Right cardiac atrium (tissue), 5 donors: Measurements from ENCODE around the gene ATP6V1G1. TPM values are rescaled to one million over a fixed set of nuclear protein-coding genes. Genes with fewer than 3 reads are reported as not detected.
"Not testable (repeated sequence)": the region's sequence is repeated elsewhere in the genome, so short reads cannot be mapped to it uniquely, and the experiment has no call there.

Experiments used
- ATAC-seq, 2 donors: fragments of 200-7000 bp; cut with Tn5 transposase; one replicate each; pipeline versions ENCODE4 v1.8.0 to v1.9.1; 2020; ENCODE audit warnings: moderate library complexity in 2 of 2, mild to moderate bottlenecking in 1 of 2
- DNase-seq, 3 donors: peaks; one replicate each; pipeline ENCODE4 v3.0.0-alpha.2; 2020
- H3K27ac ChIP-seq: one replicate; pipeline ENCODE4 v1.5.1; 2013; ENCODE audit warnings: mild to moderate bottlenecking, low read length, control low read depth, moderate library complexity
- H3K27me3 ChIP-seq: one replicate; pipeline ENCODE4 v1.6.1; 2013; ENCODE audit not compliant: control insufficient read depth, insufficient read depth
- H3K4me1 ChIP-seq: one replicate; pipeline ENCODE4 v1.6.1; 2013; ENCODE audit warnings: low read length; ENCODE audit not compliant: control insufficient read depth, insufficient read depth
- H3K4me3 ChIP-seq: one replicate; pipeline ENCODE4 v1.5.1; 2013; ENCODE audit warnings: low read length, control low read depth
- H3K9me3 ChIP-seq: one replicate; pipeline ENCODE4 v1.6.1; 2013; ENCODE audit warnings: low read length; ENCODE audit not compliant: control insufficient read depth
- WGBS: extraction: QIAGEN DNeasy Blood & Tissue Kit; methylation state at CpG from one replicate; pipeline ENCODE4 v1.1.7; 2013; 5-methylcytosine and 5-hydroxymethylcytosine counted together
- intact Hi-C, 4 donors: fragments of 100-400 bp; cut with DNase I; formaldehyde crosslinking; loops; one replicate each; pipeline versions ENCODE4 v1.11.0 to v1.14.0; 2022 to 2023
- polyA plus RNA-seq: library from polyadenylated mRNA; stranded (reverse); fragments of 200-250 nt; gene quantifications from one replicate; pipeline ENCODE4 v1.2.3, GENCODE V29; 2013
- total RNA-seq, 4 donors: library from RNA; stranded (reverse); fragmentation: NEBNext Ultra II Directional; extraction: Animal tissue kit (Norgen Biotek cat#: 25700); gene quantifications; one replicate each; pipeline ENCODE4 v1.2.1, GENCODE V29; 2021
- donor health status: healthy with polysubstance abuse.
- donor health status: DM: no; HTN: yes; CAD: no.
- donor health status: DM: no; HTN: no; CAD: no.
- donor health status: DM: no; HTN: yes; CAD: no; lungs with severe emphysema.
- donor health status: DM: yes; HTN: yes; CAD: no.

The ATP6V1G1 gene
- total and polyA plus RNA-seq, 5 donors = 91.5 to 157 (median 98.9) TPM

- intact Hi-C loops = no loop called here
- Histone ChIP-seq H3K4me1 (peaks cover 3% of the 10 kb centered on the region), H3K27me3 (no peaks in the 10 kb centered on the region), H3K27ac (no peak overlapping the region), H3K9me3 (no peaks in the 10 kb centered on the region), H3K4me3 (no peak overlapping the region)
- whole genome bisulfite sequencing = 62% methylated on average over 1 of the region's 1 CpG
- no peak for ATAC-seq
- DNase-seq = no peak
Measured at GRCh38 chr9:114555696-114556095, 31.9 kb upstream of the ATP6V1G1 start.

- ATAC-seq (no peak), DNase-seq (no peak)
- Histone ChIP-seq H3K4me3 (no peak overlapping the region), H3K4me1 (no peaks in the 10 kb centered on the region), H3K27ac (no peak overlapping the region), H3K9me3 (no peaks in the 10 kb centered on the region), H3K27me3 (no peaks in the 10 kb centered on the region)
- intact Hi-C loops = no loop called here
- WGBS = 37% methylated on average over 3 of the region's 3 CpGs
Measured at GRCh38 chr9:114558027-114558675, 29.4 kb upstream of the ATP6V1G1 start.

GRCh38 chr9:114559830-114560513, 27.6 kb upstream of the ATP6V1G1 start:
- intact Hi-C loops = no loop called here
- ATAC-seq = no peak
- no peaks in the 10 kb centered on the region for H3K4me1 ChIP-seq
- H3K4me3 ChIP-seq = no peak overlapping the region
- no peak overlapping the region for H3K27ac ChIP-seq
- no peaks in the 10 kb centered on the region for H3K27me3 ChIP-seq
- 51% methylated on average over 2 of the region's 2 CpGs for WGBS
- DNase-seq = no peak
- no peaks in the 10 kb centered on the region for H3K9me3 ChIP-seq

GRCh38 chr9:114560956-114561355, 26.6 kb upstream of the ATP6V1G1 start:
- Histone ChIP-seq H3K4me3 (no peak overlapping the region), H3K4me1 (no peaks in the 10 kb centered on the region), H3K27me3 (no peaks in the 10 kb centered on the region), H3K27ac (no peak overlapping the region), H3K9me3 (no peaks in the 10 kb centered on the region)
- DNase-seq = no peak
- intact Hi-C loops = no loop called here
- WGBS = 83% methylated on average over 3 of the region's 3 CpGs
- no peak for ATAC-seq

- Histone ChIP-seq H3K4me3 (no peak overlapping the region), H3K9me3 (no peaks in the 10 kb centered on the region), H3K4me1 (no peaks in the 10 kb centered on the region), H3K27ac (no peak overlapping the region), H3K27me3 (no peaks in the 10 kb centered on the region)
- 84% methylated on average over 7 of the region's 7 CpGs for WGBS
- DNase-seq (no peak), ATAC-seq (no peak)
- intact Hi-C loops = no loop called here
Measured at GRCh38 chr9:114561771-114562170, 25.8 kb upstream of the ATP6V1G1 start.

GRCh38 chr9:114565204-114565603, 22.4 kb upstream of the ATP6V1G1 start:
- ATAC-seq = no peak
- 82% methylated on average over 3 of the region's 3 CpGs for WGBS
- H3K4me1 ChIP-seq = no peaks in the 10 kb centered on the region
- intact Hi-C loops = no loop called here
- no peaks in the 10 kb centered on the region for H3K9me3 ChIP-seq
- no peak overlapping the region for H3K27ac ChIP-seq
- no peak overlapping the region for H3K4me3 ChIP-seq
- no peaks in the 10 kb centered on the region for H3K27me3 ChIP-seq
- DNase-seq = no peak

- ATAC-seq (no peak), DNase-seq (no peak)
- Histone ChIP-seq H3K27ac (no peak overlapping the region), H3K4me1 (no peaks in the 10 kb centered on the region), H3K4me3 (no peak overlapping the region), H3K9me3 (no peaks in the 10 kb centered on the region), H3K27me3 (no peaks in the 10 kb centered on the region)
- intact Hi-C loops = no loop called here
- 84% methylated on average over 7 of the region's 7 CpGs for WGBS
Measured at GRCh38 chr9:114570742-114571141, 16.8 kb upstream of the ATP6V1G1 start.

- DNase-seq = no peak
- Histone ChIP-seq H3K4me3 (no peak overlapping the region), H3K27me3 (no peaks in the 10 kb centered on the region), H3K27ac (no peak overlapping the region), H3K9me3 (no peaks in the 10 kb centered on the region), H3K4me1 (no peaks in the 10 kb centered on the region)
- 74% methylated on average over 3 of the region's 3 CpGs for WGBS
- no peak for ATAC-seq
- intact Hi-C loops = no loop called here
Measured at GRCh38 chr9:114571391-114571790, 16.2 kb upstream of the ATP6V1G1 start.

- 85% methylated on average over 6 of the region's 6 CpGs for WGBS
- intact Hi-C loops = no loop called here
- H3K27ac ChIP-seq = no peak overlapping the region
Measured at GRCh38 chr9:114572199-114572598, 15.4 kb upstream of the ATP6V1G1 start.

GRCh38 chr9:114574438-114574837, 13.1 kb upstream of the ATP6V1G1 start:
- 25% methylated on average over 1 of the region's 1 CpG for WGBS
- Histone ChIP-seq H3K4me3 (no peak overlapping the region), H3K27me3 (no peaks in the 10 kb centered on the region), H3K4me1 (no peaks in the 10 kb centered on the region), H3K27ac (no peak overlapping the region), H3K9me3 (no peaks in the 10 kb centered on the region)
- intact Hi-C loops = no loop called here
- ATAC-seq = no peak
- DNase-seq = no peak

More at GRCh38 chr9:114572199-114572598, 15.4 kb upstream of the ATP6V1G1 start:
- no peak for ATAC-seq
- Histone ChIP-seq H3K4me1 (no peaks in the 10 kb centered on the region), H3K9me3 (no peaks in the 10 kb centered on the region), H3K4me3 (no peak overlapping the region), H3K27me3 (no peaks in the 10 kb centered on the region)
- DNase-seq = no peak

GRCh38 chr9:114576779-114577178, 10.8 kb upstream of the ATP6V1G1 start:
- ATAC-seq, intact Hi-C loops, H3K27me3 ChIP-seq, H3K27ac ChIP-seq, DNase-seq, H3K4me1 ChIP-seq, H3K4me3 ChIP-seq, H3K9me3 ChIP-seq: not testable (repeated sequence)
- whole genome bisulfite sequencing = 81% methylated on average over 5 of the region's 5 CpGs
